ENCODE measurements around the gene ABCC5.
A peak's percentile ranks its signal among the peaks of the same experiment; 100 is the strongest.
"Not testable (repeated sequence)": the region's sequence is repeated elsewhere in the genome, so short reads cannot be mapped to it uniquely, and the experiment has no call there.

Gene ABCC5

DNA sequence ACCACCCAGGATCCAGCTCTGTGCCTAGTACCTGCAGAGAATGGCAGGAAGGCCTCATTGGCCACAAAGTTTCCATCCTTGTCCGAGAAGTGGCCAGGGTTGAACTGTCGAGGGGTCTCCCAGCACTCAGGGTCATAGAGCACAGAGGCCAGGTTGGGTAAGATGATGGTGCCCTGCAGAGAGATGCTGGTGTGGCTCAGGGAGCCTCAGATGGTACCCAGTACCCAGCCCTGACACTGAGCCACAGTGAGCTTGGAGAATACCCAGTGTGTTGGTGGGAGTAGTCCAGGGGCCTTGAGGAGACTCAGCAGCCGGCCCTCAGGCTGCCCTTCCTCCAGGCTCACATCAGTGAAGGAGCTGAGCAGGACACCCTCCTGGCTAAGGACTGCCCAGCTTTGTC, 121.5 kb downstream of the ABCC5 start:
- no peak for DNase-seq (ENCODE audit: low read depth in 3 of 3, low spot score in 1 of 3)

DNA sequence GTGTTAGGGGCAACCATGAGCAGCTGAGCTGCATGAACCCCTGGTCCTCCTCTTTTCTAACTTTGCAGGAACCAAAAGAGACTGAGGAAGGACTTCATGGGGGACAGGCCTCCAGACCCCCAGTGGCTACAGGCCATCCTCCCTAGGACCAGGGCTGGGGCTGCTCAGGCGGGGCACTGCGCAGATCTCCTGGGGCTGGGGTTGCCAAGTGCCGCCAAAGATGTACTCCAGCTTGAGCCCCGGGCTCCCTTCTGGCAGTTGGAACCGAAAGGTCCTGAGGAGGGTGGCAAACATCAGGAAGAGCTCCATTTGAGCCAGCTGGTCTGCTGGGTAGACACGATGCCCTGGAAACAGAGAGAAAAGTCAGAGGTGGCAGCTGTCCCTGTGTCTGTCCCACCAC, 121.9 kb downstream of the ABCC5 start:
- no peak for DNase-seq (ENCODE audit: low read depth in 3 of 3, low spot score in 1 of 3)

DNA sequence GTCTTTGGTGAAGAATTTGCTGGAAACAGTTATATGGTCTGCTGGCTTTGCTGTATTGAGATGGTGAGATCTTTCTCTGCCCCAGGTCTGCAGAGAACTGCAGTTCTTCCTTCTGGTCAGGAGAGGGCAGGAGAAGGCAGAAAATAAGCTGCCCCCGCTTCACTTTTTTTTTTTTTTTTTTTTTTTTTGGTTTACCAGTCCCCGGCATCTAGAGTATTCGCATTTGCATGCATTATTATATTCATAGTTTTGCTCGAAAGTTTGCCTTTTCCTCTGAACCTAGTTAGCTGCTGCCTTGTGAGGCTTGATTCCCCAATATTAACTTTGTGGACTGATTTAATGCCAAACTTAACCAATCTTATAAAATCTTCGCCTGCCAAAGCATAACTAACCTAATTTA, 122.4 kb downstream of the ABCC5 start:
- no peak for DNase-seq (ENCODE audit: low read depth in 3 of 3, low spot score in 1 of 3)

DNA sequence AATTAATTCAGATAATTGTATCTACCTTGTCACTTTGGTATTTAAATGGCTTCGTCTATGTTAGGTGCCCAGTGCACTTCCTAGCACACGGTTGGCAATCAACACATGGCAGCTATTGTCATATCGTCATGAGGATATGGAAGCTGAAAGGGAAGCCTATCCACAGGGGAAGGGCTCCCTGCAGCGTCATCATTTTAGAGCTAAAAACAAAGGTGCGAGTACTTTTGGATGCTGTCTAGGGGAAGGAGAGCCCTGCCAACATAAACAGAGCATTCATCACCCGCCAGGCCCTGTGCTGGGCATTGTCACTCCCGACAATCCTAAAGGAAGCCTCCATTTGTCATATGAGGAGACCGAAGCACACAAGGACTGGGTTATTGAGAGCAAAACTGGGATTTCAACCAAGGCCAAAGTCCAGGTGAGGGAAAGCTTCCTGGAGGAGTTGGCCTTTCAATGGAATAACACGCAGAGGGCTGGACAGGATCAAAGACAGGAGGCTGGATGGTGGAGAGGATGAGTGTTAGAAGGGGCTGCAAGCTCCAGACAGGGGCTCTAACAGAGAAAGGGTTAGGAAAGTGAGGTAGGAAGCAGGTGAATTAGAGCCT, 125.0 kb downstream of the ABCC5 start:
- no peak for DNase-seq (ENCODE audit: low read depth in 3 of 3, low spot score in 1 of 3)

DNA sequence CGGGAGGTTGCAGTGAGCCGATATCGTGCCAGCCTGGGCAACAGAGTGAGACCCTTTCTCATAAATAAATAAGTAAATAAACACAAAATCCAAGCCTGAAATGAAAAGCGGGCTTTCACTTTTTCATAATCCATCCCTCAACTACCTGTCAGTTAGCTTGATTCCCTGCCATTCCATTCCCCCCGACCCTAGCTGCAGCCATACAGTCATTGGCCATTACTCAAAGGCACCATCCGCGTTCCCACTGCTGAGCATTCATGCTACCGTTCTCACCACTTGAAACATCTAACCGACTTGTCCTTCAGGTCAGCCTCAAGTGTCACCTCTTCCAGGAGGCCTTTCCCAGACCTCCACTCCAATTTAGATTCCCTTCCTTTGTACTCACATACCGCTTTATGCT, 131.9 kb downstream of the ABCC5 start:
- DNase-seq (ENCODE audit: low read depth in 3 of 3, low spot score in 1 of 3), result no peak

DNA sequence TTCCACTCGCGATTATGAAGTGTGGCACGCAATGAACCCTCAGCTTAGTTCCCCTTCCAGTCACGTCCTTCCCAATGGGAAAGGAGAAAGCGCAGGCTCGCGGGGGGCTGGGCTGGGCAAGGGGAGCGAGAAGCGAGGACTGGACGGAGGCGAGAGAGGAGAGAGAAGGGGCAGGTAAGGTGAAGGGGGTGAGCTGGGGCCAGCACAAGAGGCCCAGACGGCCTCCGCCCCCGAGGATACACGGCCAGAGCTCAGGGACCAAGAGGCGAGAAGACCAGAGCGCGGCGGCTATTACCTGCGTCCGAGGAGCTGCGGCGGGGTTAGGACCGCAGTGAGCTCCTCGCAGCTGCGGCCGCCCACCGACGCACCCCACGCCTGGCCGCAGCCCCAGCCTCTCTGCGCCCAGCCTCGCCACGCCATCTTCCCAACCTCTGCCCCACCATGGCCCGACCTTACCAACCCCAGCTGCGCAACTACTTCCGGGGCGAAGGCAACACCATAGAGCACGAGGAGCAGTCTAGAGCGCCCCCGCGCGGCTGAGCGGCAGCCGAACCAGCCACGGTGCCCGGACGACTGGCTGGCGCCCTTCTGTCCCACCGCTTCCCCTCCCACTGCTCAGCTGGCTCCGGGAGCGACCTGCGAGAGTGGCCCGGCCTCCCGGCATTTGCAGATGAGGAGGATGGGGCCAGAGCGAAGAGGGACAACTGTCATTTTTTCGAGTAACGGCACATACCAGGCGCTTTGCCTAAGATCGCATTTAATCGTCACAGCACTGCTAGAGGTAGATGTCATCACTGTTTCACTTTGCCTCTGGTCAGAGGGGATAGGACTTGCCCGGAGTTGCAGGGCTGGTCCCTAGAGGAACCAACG, 133.0 kb downstream of the ABCC5 start, which contains the start of gene PARL:
Gene PARL (minus strand): TSS at position 454 of the 870 bp plus-strand sequence. CDS start 34 bp downstream, at position 420.
- DNase-seq (ENCODE audit: low read depth in 3 of 3, low spot score in 1 of 3), result peak; percentile 86 to 97 (median 89)

DNA sequence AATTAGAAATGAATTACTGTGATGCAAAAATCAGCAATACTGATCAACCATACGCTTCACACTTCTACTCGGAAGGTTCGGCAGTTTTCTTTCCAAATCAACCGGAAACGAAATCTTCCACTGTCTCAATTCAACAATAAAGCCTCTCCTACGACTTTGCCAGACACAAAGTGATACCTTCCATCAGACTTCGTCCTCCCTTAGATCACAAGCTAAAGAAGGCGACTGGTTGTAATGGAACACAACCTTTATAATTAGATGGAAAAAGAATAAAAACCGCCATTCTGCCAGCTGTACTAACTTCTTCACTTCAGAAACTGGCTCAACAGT, 133.6 kb downstream of the ABCC5 start:
- DNase-seq (ENCODE audit: low read depth in 3 of 3, low spot score in 1 of 3), result no peak

DNA sequence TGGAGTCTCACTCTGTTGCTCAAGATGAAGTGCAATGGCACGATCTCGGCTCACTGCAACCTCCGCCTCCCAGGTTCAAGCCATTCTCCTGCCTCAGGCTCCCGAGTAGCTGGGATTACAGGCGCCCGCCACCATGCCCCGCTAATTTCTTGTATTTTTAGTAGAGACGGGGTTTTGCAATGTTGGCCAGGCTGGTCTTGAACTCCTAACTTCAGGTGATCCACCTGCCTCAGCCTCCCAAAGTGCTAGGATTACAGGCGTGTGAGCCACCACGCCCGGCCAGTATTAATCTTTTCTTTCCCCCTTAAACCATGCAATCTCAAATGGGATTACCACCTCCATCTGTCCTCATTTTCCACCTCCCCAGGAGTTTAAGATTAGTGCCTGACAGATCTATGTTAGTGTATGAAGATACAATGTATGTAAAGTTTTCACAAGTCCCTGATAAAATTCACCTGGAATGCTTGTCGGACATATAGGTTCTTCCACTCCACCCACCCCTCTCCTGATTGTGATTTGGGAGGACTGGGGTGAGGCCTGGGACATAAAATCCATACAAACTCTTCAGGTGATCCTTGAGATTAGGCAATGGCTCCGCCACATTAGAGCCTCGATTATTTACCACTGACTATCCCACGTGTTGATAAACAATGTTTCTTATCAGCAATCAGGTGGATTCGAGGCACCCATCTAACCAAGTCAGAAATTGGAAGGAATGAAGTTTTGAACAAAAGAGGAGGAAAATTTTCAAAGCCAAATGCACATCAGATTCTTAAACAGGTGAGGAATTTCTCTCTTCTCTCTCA, 134.2 kb downstream of the ABCC5 start:
- no peak for DNase-seq (ENCODE audit: low read depth in 3 of 3, low spot score in 1 of 3)

DNA sequence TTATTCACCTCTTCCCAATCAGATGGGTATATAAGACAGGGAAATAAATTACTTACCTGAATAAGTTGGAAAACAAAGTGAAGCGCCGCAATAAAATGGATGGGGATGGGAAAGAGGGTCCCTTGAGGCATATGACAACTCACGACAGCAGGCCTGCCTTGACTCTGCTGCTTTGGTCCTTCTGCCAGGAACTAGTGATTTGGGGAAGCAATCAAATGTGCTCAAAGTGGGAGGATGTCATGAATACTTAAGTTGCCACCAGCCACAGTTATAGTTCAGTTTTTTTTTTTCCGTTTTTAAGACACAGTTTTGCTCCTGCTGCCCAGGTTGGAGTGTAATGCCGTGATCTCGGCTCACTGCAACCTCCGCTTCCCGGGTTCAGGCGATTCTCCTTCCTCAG, 137.6 kb downstream of the ABCC5 start:
- DNase-seq (ENCODE audit: low read depth in 3 of 3, low spot score in 1 of 3), result no peak

DNA sequence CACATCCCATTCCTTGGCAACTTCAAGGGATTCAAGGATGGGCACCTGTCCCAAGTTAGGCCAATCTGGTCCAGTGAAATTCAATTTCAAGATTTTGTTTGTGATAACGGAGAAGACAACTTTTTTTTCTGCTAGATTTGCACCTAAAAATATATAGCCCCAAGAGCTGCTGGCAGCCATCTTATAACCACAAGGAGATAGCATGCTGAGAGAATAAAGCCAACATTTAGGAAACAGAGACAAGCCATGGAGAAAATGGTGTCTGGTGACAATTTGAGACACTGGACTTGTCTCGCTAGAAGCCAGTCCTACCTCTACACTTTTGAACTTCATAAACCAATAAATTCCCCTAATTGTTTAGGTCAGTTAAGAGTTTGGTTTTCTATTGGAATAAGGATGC, 138.4 kb downstream of the ABCC5 start:
- DNase-seq (ENCODE audit: low read depth in 3 of 3, low spot score in 1 of 3), result no peak

DNA sequence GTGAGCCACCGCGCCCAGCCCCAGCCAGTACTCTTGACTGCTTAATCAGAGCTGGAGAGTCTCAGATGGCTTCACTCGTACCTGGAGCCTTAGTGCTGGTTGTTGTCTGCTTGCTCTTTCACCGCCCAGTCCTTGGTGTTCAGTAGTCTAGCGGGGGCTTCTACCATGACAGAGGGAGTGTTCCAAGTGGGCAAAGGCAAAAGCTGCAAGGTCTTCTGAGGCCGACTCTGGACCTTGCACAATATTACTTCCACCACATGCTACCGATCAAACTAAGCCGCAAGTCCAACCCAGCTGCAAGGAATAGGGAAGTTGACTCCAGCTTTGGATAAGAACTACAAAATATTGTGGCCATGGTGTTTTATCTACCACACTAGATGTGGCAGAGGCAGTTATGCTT, 139.6 kb downstream of the ABCC5 start:
- no peak for DNase-seq (ENCODE audit: low read depth in 3 of 3, low spot score in 1 of 3)

DNA sequence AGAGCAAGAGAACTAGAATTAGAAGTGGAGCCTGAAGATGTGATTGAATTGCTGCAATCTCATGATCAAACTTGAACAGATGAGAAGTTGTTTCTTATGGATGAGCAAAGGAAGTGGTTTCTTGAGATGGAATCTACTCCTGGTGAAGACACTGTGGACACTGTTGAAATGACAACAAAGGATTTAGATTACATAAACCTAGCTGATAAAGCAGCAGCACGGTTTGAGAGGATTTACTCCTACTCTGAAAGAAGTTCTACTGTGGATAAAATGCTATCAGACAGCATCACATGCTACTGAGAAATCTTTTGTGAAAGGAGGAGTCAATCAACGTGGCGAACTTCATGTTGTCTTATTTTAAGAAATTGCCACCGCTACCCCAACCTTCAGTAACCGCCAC, 140.5 kb downstream of the ABCC5 start:
- DNase-seq (ENCODE audit: low read depth in 3 of 3, low spot score in 1 of 3), result not testable (repeated sequence)

DNA sequence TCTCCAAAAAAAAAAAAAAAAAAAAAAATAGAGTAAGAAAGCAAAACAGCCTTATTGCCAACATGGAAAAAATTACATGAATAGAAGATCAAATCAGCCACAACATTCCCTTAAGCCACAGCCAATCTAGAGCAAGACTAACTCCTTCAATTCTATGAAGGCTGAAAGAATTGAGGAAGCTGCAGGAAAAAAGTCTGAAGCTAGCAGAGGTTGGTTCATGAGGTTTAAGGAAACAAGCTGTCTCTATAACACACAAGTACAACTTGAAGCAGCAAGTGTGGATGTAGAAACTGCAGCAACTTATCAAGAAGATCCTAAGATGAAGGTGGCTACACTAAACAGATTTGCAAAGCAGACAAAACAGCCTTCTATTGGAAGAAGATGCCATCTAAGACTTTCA, 142.3 kb downstream of the ABCC5 start:
- DNase-seq (ENCODE audit: low read depth in 3 of 3, low spot score in 1 of 3), result no peak

DNA sequence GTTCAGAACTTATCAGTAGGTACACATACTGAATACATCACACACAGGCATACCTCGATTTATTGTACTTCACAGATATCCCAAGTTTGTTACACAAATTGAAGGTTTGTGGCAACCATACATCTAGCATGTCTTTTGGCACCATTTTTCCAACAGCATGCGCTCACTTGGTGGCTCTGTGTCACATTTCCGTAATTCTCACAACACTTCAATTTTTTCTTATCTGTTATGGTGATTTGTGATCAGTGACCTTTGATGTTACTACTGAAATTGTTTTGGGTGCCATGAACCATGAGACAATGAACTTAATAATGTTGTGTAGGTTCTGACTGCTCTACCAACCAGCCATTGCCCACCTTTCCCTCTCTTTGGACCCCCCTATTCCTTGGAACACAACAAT, 143.8 kb downstream of the ABCC5 start:
- DNase-seq (ENCODE audit: low read depth in 3 of 3, low spot score in 1 of 3), result no peak

DNA sequence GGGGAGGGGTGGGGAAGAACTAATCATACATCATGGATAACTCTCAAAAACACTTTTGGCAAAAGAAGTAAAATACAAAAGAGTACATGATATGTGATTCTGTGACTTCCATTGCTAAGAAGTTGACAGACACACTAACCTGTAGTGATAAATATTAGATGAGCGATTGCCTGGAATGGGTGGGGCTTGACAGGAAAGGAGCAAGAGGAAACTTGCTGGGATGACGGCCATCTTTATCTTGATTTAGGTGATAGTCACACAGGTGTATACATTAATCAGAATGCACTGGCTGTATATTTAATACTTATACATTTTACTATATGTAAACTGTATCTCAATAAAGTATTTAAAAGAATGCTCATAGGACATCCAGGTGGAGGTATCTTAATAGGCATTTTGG, 146.1 kb downstream of the ABCC5 start:
- no peak for DNase-seq (ENCODE audit: low read depth in 3 of 3, low spot score in 1 of 3)

DNA sequence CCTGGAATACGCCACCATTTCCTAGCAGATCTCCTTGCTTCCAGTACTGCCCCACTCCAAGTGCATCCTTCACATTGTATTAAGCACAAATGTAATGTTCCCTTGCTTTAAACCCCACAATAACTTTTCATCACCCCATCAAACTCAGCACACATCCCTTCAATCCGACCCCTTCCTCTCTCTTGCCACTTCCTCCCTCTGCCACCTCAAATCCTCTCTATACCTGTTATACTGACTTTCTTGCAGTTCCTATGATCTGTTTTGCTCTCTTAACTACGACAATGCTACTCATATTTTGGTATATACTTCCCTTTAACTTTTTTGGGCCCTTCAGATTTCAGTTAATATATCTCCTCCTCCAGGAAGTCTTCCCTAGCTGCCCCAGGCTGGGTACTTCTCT, 147.1 kb downstream of the ABCC5 start:
- DNase-seq (ENCODE audit: low read depth in 3 of 3, low spot score in 1 of 3), result no peak
